Testis (tissue), 2 donors: ENCODE measurements around the gene HES4.

Source experiments
- CTCF ChIP-seq, 3 experiments: fragments of 450-650 bp in 2 of 3; fragments of 200-600 bp in 1 of 3; sonication (generic) in 1 of 3; IDR thresholded peaks; one replicate each; pipeline ENCODE4 v1.5.1; 2016 to 2019; ENCODE audit warnings: antibody characterized with exemption in 3 of 3, mild to moderate bottlenecking in 2 of 3, moderate library complexity in 1 of 3
- POLR2A ChIP-seq: fragments of 450-650 bp; IDR thresholded peaks from one replicate; pipeline ENCODE4 v1.6.1; 2017; ENCODE audit warnings: antibody characterized with exemption, mild to moderate bottlenecking, moderate library complexity

GRCh38 chr1:995665-996633, 3.9 kb downstream of the HES4 start:
- TF ChIP-seq CTCF (IDR thresholded peaks at IDR 0.05) (no peak), POLR2A (no peak)
